Stimulated activated effector memory CD8-positive, alpha-beta T cell treated with anti-CD3 and anti-CD28 coated beads, Interleukin-12 subunit alpha, Interleukin-12 subunit beta, amount 100 ng/mL, for 72 hours (primary cell): ENCODE results near the gene HBQ1.

Source experiments
- ATAC-seq: fragments of 150-1000 bp; cut with Tn5 transposase; 2 replicates; pipeline ENCODE4 v1.10.0; 2021
- DNase-seq, 2 donors: peaks; one replicate each; pipeline ENCODE4 v3.0.0; 2021 to 2022; ENCODE audit warnings: low spot score in 2 of 2
- H3K27ac Mint-ChIP-seq: one replicate; pipeline ENCODE4 v1.8.0; 2022; ENCODE audit warnings: mild to moderate bottlenecking, mixed read lengths
- H3K36me3 Mint-ChIP-seq: one replicate; pipeline ENCODE4 v1.8.0; 2022; ENCODE audit warnings: mild to moderate bottlenecking, mixed read lengths
- H3K4me1 Mint-ChIP-seq: one replicate; pipeline ENCODE4 v1.8.0; 2022; ENCODE audit warnings: mixed read lengths
- H3K4me3 Mint-ChIP-seq: one replicate; pipeline ENCODE4 v1.8.0; 2022; ENCODE audit warnings: mild to moderate bottlenecking, mixed read lengths
- H3K9me3 Mint-ChIP-seq: one replicate; pipeline ENCODE4 v1.8.0; 2022; ENCODE audit warnings: mixed read lengths

The HBQ1 gene

DNA sequence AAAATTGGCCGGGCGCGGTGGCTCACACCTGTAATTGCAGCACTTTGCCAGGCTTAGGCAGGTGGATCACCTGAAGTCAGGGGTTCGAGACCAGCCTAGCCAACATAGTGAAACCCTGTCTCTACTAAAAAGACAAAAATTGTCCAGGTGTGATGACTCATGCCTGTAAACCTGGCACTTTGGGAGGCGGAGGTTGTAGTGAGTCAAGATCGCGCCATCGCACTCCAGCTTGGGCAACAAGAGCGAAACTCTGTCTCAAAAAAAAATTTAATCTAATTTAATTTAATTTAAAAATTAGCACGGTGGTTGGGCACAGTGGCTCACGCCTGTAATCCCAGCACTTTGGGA is 1.6 kb upstream of the HBQ1 start:
- Mint-ChIP-seq H3K4me1 (peaks cover 5% of the 10 kb centered on the region), H3K27ac (no peak overlapping the region), H3K4me3 (no peak overlapping the region), H3K36me3 (no peaks in the 10 kb centered on the region), H3K9me3 (no peaks in the 10 kb centered on the region)
- DNase-seq (no peak), ATAC-seq (no peak)

DNA sequence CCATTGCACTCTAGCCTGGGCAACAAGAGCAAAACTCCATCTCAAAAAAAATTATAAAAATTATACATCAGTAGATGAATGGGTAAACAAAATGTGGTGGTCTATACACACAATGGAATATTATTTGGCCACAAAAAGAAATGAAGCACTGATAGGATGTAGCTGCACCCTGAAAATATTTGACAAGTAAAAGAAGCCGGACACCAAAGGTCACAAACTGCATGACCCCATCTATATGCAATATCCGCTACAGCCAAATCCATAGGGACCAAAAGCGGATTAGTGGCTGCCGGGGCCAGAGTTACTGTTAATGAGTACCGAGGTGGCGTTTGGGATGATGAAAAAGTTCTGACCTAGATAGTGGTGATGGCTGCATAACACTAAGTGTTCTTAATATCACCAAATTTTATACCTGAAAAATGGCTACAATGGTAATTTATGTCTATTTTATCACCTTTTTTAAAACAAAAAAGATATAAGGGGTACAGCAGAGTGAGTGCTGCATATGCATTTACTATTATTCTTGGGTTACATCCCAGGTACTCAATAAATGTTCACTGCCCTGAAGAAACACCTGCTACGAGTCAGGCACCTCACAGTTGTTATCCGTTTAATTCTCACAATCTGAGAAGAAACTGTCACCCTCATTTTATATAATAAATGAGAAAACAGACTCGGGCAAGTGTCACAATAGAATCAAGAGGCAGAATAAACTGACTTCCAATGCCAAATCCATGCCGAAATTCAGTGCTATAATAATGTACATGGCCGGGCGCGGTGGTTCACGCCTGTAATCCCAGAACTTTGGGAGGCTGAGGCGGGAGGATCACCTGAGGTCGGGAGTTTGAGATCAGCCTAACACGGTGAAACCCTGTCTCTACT is 807 bp upstream of the HBQ1 start:
- Mint-ChIP-seq H3K4me3 (peak overlapping the region; percentile 45), H3K9me3 (no peaks in the 10 kb centered on the region), H3K36me3 (peaks cover 4% of the 10 kb centered on the region), H3K27ac (no peak overlapping the region), H3K4me1 (peaks cover 4% of the 10 kb centered on the region)
- DNase-seq (no peak), ATAC-seq (no peak)

DNA sequence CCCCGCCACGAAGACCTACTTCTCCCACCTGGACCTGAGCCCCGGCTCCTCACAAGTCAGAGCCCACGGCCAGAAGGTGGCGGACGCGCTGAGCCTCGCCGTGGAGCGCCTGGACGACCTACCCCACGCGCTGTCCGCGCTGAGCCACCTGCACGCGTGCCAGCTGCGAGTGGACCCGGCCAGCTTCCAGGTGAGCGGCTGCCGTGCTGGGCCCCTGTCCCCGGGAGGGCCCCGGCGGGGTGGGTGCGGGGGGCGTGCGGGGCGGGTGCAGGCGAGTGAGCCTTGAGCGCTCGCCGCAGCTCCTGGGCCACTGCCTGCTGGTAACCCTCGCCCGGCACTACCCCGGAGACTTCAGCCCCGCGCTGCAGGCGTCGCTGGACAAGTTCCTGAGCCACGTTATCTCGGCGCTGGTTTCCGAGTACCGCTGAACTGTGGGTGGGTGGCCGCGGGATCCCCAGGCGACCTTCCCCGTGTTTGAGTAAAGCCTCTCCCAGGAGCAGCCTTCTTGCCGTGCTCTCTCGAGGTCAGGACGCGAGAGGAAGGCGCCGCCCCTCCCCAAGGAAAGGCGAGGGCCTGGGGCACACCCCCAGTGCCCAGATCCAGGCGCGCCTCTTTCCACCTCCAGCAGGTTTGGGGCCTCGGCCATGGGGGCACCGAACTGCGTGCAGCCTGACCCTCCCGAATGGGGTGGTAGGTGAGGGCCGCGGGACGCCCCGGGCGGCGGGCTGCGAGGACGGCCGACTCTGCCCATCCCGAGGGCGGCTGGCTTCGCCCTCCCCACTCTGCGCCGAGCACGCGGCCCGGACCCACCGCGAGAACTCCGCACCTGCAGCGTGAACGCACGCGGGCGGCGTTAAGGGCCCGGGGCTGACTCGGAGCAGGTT is 664 bp downstream of the HBQ1 start:
- Mint-ChIP-seq H3K9me3 (no peaks in the 10 kb centered on the region), H3K27ac (no peak overlapping the region), H3K4me3 (peak overlapping the region; percentile 18), H3K36me3 (peaks cover 19% of the 10 kb centered on the region), H3K4me1 (no peaks in the 10 kb centered on the region)
- DNase-seq (no peak), ATAC-seq (peak; percentile 88)

DNA sequence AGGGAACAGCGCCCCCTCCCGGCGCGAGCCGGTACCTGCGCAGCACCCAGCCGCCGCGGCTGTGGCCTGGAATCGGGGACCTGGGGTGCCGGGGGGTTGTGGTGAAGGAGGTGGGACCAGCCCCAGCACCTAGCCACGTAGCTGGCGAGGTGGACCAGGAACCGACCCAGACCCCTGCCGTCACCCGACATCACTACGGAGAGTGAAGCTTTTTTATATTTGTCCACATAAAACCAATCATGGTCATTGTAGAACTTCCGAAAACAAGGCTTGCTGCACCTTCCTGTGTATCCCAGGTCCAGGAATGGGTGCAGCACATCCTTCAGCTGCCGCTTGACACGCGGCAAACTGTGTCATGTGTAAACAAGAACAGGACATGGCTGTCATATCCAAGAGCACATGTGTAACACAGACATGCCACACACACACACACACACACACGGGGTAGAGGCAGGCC is 1.3 kb downstream of the HBQ1 start:
- Mint-ChIP-seq H3K4me1 (no peaks in the 10 kb centered on the region), H3K36me3 (peaks cover 21% of the 10 kb centered on the region), H3K9me3 (no peaks in the 10 kb centered on the region), H3K27ac (no peak overlapping the region), H3K4me3 (no peak overlapping the region)
- no peak for ATAC-seq
- peak; percentile 88 to 93 for DNase-seq

DNA sequence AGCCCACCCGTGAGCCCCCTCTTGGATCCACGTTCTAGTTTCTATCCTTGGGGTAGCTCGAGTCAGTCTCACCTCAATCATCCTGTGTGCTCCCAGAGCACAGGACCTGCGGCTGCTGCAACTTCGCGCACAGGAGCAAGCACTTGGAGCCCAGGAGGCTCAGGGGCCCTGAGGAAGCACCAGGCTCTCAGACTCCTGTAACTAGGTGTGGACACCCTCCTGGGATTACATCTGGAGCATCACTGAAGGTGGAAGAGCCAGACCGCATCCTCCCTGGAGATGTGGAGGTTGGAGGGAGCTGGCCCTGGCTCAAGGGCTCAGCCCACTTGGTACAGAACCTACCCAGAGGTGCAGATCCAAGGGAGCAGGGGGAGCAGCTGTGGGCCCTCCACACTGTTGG is 2.7 kb downstream of the HBQ1 start:
- DNase-seq, result no peak
- Mint-ChIP-seq H3K27ac (peak overlapping the region; percentile 45), H3K9me3 (no peaks in the 10 kb centered on the region), H3K4me1 (no peaks in the 10 kb centered on the region), H3K4me3 (no peak overlapping the region), H3K36me3 (peaks cover 31% of the 10 kb centered on the region)
- ATAC-seq, result no peak

DNA sequence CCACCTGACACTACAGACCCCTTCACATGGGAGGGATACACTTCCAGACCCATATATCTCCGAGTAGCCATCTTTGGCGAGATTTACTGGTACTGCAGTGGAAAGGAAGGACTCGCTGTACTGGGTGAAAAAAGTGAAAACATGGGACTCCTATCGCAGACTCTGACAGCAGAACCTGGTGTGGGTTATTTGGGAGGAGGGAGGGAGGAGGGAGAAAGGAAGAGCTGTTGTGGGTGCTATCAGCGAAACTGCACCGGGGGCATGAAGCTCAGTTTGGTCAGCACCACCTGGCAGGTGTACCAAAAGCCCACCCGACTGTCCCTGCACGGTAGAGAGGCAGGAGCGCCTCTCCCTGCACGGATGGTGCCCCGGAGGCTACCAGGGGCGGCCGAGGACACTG is 5.0 kb downstream of the HBQ1 start:
- Mint-ChIP-seq H3K4me1 (no peaks in the 10 kb centered on the region), H3K36me3 (peaks cover 53% of the 10 kb centered on the region), H3K9me3 (no peaks in the 10 kb centered on the region), H3K4me3 (no peak overlapping the region), H3K27ac (no peak overlapping the region)
- DNase-seq (no peak), ATAC-seq (no peak)

DNA sequence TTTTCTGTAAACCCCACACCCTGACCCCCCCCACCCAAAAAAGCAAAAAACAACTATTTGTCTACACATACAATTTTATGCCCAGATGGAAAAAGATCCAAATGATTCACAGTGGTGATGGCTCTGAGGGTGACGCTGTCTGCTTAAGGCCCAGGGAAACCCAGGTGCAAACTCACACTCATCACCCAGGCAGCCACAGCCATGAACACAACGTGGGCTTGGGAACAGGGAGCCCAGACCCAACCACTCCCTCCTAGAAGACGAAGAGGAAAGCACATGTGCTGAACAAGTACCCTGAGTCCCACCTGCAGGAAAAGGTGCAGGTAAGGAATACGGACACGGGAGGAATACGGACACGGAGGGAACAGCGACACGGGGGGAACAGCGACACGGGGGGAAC is 5.4 kb downstream of the HBQ1 start:
- no peaks in the 10 kb centered on the region for H3K4me1 Mint-ChIP-seq
- DNase-seq, result no peak
- H3K9me3 Mint-ChIP-seq, result no peaks in the 10 kb centered on the region
- H3K27ac Mint-ChIP-seq, result no peak overlapping the region
- H3K4me3 Mint-ChIP-seq, result no peak overlapping the region
- ATAC-seq, result no peak
- peaks cover 58% of the 10 kb centered on the region for H3K36me3 Mint-ChIP-seq

DNA sequence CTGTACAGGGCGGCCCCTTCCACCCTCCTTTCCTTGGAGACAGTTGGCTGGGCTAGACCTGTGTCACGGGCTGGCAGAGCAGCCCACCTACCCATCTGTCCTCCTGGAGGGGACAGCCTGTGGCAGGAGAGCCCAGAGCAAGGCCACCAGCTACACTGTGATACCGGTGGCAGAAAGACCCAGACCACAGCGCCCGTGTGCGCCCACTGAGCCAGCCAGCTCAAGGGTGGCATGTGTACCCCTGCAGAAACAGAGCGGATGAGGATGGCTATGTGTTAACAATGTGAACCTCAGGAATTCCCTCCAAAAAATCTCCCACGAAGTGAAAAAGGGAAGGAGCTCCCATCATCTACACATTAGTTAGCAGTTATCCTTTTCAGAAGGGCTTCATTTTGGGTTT is 7.1 kb downstream of the HBQ1 start:
- Mint-ChIP-seq H3K9me3 (no peaks in the 10 kb centered on the region), H3K27ac (no peak overlapping the region), H3K4me1 (no peaks in the 10 kb centered on the region), H3K4me3 (no peak overlapping the region), H3K36me3 (peaks cover 74% of the 10 kb centered on the region)
- ATAC-seq (no peak), DNase-seq (no peak)

DNA sequence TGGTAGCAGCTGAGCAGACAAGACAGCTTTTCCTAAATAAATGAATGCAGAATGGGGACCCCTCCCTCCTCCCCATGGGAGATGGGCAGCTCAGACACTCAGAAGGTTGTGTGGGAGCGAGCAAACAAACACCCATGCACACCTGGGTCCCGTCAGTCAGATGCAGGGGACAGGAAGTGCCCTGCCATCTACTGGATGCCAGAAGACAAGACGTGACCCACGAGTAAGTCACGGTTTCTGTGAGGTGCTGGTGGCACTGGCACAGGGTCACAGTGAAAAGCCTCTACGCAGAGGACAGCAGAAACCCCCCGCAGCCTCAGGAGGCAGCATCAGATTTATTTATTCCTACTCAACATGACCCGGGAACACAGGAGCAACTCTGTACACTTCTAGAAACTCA is 8.4 kb downstream of the HBQ1 start:
- DNase-seq, result no peak
- Mint-ChIP-seq H3K9me3 (no peaks in the 10 kb centered on the region), H3K4me1 (no peaks in the 10 kb centered on the region), H3K4me3 (no peak overlapping the region), H3K27ac (peak overlapping the region; percentile 75), H3K36me3 (peaks cover 87% of the 10 kb centered on the region)
- ATAC-seq, result no peak

DNA sequence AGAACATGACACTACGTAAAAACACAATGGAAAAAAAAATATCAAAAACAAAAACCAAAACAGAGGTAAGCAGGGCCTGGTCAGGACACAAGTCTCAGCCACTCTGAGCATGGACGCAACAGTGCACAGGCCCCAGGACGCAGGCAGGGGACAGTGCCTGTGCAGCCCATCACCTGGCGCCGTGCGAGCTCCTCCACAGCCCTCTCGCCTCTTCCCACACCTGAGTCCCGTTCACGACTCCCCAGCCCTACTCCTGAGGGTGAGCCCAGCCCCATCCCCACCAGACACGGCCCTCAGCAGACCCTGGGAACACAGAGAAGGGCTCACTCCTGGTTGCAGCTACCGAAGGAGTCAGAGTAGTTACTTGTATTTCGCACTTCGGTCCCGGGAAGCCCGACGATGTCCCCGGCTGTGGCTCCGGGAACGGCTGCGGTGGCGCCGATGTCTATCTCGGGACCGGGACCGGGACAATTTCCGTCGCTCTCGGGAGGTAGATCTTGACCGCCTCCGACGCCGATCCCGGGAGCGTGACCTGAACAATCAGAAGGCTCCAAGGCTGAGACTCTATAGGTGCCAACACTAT is 9.4 kb downstream of the HBQ1 start:
- H3K36me3 Mint-ChIP-seq, result peaks cover 91% of the 10 kb centered on the region
- no peak overlapping the region for H3K4me3 Mint-ChIP-seq
- no peak for DNase-seq
- H3K4me1 Mint-ChIP-seq, result no peaks in the 10 kb centered on the region
- peak overlapping the region; percentile 75 for H3K27ac Mint-ChIP-seq
- ATAC-seq, result no peak
- no peaks in the 10 kb centered on the region for H3K9me3 Mint-ChIP-seq

DNA sequence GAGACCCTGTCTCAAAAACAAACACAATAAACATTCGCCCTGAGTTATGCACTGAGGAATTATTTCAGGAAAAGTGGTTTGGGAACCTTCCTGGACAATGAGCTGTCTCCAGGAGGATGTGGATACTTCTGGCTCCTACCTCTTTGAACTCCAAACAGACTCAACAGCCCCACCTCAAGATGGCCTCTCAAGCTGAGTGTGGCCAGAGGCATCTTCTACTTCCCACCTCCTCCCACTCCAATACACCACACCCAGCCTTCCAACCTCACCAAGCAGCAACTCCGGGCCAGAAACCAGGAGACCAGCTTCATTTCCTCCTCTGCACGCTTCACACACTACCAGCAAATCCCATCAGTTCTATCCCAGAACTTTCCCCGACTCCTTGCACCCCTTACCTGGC is 11.6 kb downstream of the HBQ1 start:
- Mint-ChIP-seq H3K27ac (peak overlapping the region; percentile 72), H3K36me3 (peaks cover 98% of the 10 kb centered on the region), H3K4me1 (no peaks in the 10 kb centered on the region), H3K4me3 (no peak overlapping the region), H3K9me3 (no peaks in the 10 kb centered on the region)
- DNase-seq (no peak), ATAC-seq (no peak)

DNA sequence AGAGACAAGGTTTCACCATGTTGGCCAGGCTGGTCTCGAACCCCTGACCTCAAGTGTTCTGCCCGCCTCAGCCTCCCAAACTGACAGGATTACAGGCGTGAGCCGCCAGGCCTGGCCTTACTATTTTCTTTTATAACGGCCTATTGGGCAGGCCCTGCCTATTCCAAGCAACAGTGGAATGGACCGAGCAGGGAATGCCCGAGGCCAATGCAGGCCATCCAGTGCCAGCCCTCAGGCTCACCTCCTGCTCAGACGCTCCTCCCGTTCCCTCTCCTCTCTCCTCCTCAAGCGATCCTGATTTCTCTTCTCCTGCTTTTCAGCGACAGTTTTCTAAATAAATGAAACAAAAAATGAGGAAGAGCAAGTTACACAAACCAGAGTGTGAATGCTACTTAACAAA is 12.4 kb downstream of the HBQ1 start:
- H3K36me3 Mint-ChIP-seq, result peaks cover 100% of the 10 kb centered on the region
- ATAC-seq, result no peak
- no peaks in the 10 kb centered on the region for H3K4me1 Mint-ChIP-seq

DNA sequence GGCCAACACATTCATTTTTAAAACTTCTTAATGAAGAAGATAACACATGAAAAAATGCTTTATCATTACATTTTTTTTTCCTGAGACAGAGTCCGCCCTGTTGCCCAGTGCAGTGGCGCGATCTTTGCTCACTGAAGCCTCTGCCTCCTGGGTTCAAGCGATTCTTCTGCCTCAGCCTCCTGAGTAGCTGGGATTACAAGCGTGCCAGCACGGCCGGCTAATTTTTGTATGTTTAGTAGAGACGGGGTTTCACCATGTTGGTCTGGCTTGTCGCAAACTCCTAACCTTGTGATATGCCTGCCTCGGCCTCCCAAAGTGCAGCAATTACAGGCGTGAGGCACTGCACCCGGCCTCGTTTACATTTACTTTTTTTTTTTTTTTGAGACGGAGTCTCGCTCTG is 13.2 kb downstream of the HBQ1 start:
- DNase-seq, result no peak
- H3K36me3 Mint-ChIP-seq, result peaks cover 100% of the 10 kb centered on the region
- H3K27ac Mint-ChIP-seq, result no peak overlapping the region
- no peak for ATAC-seq
- H3K4me1 Mint-ChIP-seq, result no peaks in the 10 kb centered on the region
- H3K4me3 Mint-ChIP-seq, result no peak overlapping the region
- no peaks in the 10 kb centered on the region for H3K9me3 Mint-ChIP-seq

More for the DNA sequence above, 12.4 kb downstream of the HBQ1 start:
- H3K27ac Mint-ChIP-seq, result no peak overlapping the region
- no peak for DNase-seq
- H3K9me3 Mint-ChIP-seq, result no peaks in the 10 kb centered on the region
- H3K4me3 Mint-ChIP-seq, result no peak overlapping the region

DNA sequence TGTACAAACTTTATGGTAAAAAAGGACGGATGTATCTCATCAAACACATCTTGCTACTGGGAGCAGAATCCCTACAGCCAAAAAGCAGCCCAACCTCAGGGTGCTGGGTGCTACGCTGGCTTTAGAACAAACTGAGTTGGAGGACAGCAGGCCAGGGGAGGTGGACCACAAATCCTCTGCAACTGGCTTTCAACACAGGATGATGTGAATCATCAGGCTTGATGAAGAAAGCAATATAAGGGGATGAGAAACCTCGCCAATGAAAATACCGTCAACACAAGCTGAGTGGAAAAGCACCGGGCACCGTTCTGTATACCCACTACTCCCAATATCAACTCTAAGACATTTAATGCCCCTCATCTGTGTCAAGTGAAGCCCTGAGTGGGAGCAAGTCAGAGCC is 14.3 kb downstream of the HBQ1 start:
- no peak for ATAC-seq
- Mint-ChIP-seq H3K36me3 (peaks cover 100% of the 10 kb centered on the region), H3K9me3 (no peaks in the 10 kb centered on the region), H3K27ac (no peak overlapping the region), H3K4me1 (no peaks in the 10 kb centered on the region), H3K4me3 (no peak overlapping the region)
- no peak for DNase-seq

DNA sequence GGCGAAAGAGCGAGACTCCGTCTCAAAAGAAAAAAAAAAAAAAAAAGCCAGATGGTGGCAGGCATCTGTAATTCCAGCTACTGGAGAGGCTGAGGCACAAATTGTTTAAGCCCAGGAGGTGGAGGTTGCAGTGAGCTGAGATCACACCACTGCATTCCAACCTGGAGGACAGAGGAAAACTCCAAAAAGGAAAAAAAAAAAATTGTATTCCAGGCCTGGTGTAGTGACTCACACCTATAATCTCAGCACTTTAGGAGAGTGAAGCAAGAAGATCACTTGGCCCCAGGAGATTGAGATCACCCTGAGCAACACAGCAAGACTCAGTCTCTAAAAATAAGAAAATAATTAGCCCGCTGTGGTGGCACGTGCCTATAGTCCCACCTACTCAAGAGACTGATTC is 20.1 kb downstream of the HBQ1 start:
- Mint-ChIP-seq H3K36me3 (peaks cover 100% of the 10 kb centered on the region), H3K4me1 (no peaks in the 10 kb centered on the region), H3K4me3 (no peak overlapping the region), H3K27ac (no peak overlapping the region), H3K9me3 (no peaks in the 10 kb centered on the region)
- DNase-seq, result no peak
- ATAC-seq, result no peak
